HS-5 (cell line): Measurements from ENCODE around the gene SMOC2.
"Not testable (repeated sequence)": the region's sequence is repeated elsewhere in the genome, so short reads cannot be mapped to it uniquely, and the experiment has no call there.

ENCODE experiments used
- DNase-seq: peaks from one replicate; pipeline ENCODE4 v3.0.0-alpha.2; 2012; ENCODE audit warnings: low read depth

The SMOC2 gene

DNA sequence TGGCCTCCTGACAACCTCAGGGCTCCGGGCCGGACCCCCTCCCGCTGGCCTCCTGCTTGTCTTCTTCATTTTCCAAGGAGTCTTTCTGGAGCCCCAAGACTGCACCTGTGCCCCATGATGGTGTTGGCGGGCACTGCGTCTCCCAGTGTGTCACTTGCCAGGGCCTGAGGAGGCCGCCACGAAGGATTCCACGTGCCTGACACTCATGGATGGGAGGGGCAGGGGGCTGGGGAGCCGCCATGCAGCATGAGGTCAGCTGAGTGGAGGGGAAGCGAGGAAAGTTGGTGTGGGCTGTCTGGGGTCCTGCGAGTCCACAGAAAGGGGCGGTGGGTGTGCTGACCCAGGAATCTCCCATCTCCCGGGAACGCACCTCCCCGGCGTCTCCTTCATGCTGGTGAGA lies 165.7 kb downstream of the SMOC2 start:
- DNase-seq: no peak

DNA sequence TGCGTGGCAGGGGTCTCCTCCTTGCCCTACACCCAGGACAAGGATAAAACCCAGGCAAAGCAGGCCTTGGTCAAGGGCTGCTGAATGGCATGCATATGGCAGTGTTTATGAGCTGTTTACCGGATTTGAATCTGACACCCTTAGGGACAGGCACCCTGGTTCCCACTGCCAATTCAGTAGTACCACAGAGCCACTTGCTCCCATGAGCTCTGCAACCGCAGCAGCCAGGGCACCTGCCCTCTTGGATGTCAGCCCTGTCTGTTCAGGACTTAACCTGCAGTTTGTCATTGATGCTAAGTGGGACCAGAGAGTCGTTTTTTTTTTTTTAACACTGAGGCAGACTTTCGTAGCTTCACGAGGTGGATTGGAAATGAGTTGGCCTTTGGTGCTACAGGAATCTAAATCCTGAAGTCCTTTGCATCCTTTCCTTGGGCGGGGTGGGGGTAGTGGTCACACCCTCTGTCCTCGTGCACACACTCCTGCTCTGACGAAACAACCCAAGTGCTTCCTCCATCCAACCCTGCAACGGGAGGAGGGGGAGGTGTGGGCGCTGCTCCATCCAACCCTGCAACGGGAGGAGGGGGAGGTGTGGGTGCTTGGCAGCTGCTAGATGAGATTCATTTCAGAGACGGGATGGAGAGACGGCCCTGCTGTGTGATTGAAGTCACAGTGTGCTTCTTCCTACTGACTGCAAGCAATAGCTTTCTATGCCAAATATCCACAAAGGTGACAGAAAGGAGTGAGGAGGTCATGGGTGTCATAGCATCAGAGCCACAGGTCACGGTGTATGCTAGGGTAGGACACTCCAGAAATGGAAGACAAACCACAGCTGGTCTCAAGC lies 166.5 kb downstream of the SMOC2 start:
- no peak for DNase-seq

DNA sequence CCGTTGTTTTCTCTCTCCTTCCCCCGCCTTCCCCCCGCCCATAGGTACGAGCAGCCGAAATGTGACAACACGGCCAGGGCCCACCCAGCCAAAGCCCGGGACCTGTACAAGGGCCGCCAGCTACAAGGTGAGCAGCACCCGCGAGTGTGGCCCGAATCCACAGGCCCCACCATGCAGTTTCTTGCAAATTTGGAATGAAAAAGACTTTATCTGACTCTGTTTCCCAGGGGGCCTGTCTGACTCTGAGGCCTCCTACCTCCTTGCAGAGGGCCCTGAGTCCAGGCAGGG lies 167.1 kb downstream of the SMOC2 start:
- DNase-seq: no peak

DNA sequence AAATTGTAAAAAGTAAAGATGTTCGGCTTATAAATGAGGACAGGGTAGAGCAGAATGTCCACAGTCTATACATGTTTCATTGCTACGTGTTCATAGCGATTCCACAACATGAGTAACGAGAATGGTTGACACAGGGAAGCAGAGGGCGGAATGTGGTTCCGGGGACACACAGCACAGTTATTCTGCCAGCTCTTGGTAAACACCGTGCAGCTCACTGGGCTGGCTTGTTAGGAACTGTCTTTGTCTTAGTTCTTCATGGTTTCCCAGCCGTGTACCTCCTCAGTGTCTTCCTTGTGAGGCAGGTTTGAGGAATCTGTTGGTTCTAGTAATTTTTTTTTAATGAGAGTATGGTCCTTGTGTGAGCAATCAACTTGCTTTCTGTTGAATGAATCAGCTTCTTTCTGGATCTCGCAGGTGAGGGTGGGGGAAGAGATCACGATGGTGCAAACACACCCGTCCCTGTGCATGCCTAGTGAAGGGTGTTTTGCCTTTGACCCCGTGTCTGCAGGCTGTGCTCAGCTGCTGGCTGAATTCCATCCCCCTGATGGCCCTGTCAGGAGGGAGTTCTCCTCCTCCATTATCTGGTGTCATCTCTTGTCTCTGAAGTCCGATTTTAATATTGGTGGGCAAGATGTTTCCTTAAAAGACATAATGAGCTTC lies 168.2 kb downstream of the SMOC2 start:
- DNase-seq: no peak

DNA sequence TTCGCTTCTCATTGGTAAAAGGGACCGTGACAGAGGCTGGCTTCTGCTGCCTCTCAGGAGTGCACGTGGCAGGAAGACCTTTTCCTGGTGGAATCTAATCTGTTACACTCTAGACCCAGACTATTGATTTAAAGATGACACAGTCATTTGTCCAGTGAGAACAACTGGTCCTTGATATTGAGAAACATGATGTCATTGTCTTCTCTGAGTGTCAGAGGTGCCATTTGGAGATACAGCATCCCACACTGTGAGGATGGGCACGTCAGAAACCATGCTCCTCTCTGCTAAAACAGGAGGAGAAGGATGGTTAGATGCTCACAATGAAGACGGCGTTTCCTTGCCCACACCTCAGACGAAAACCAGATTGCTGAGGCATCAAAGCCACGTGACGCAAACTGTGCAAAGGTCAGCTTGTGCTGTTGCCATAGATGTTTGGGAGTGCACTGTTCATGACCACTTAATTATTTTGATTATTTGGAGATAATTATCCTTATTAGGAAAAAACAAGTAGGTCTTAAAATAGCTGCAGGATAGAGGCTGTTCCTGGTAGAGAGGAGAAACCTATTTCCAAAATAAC lies 169.0 kb downstream of the SMOC2 start:
- no peak for DNase-seq

DNA sequence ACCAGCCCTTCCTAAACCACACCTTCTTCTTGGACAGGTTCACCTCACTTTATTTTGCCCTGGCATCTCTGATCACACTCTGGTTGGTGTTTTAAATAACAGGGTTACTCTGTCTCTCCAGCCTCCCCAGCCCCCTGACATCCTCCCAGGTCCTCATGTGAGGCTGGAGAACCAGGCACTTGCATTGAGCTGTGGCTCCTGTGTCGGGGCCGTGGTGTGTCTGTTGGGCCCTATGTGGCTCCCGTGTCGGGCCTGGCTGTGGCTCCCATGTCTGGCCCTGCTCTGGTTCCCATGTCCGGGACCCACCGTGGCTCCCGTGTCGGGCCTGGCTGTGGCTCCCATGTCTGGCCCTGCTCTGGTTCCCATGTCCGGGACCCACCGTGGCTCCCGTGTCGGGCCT lies 170.0 kb downstream of the SMOC2 start:
- not testable (repeated sequence) for DNase-seq

DNA sequence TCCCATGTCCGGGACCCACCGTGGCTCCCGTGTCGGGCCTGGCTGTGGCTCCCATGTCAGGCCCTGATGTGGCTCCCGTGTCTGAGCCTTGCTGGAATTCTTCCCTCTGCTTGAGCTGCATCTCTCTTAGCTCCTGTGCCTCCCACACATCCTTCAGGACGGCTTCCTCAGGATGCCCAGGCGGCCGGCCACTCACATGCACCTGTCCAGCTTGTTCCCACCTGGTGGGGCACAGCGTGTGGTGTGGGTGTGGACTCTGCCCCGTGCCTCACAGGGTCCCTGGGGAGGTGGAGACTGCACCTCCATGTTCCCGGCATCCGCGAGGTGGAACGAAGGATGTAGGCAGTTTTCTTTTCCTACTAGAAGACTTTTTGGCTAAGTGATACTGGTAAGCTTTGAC lies 170.7 kb downstream of the SMOC2 start:
- no peak for DNase-seq

DNA sequence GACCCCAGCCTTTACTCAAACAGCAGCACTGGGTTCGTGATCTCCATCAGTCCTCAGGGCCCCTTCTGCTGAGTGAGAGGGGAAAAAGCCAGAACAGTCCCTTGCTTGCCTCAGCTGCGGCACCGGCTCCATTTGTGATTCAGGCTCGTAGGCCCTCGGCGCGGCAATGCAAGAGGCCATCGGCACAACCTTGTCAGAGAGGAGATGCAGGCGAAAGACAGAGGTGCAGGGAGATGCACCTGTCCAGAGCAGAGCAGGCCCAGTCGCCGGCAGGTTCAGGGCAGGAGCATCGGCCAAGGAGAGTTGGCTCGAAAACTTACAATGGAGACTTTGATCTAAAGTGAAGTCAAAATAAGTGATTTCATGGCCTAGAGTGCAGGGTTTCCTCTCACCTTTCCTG lies 171.6 kb downstream of the SMOC2 start:
- no peak for DNase-seq

DNA sequence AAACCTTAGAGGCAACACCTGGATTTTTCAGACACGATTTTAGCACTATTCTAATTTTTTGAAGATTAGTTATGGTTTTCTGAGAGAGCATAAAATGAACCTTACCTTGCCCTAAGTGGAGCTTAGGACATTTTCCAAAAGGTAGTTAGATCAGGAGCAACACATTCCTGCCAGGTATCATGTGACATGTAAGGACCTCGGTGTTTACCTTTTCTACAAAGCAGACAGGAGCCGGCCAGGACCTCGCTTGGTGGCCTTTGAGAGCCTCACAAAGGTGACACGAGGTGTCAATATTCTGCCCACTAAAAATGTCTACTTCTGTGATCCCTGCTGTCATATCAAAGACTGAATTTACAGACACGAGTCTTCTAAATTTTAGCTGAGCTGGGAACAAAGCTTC lies 174.9 kb downstream of the SMOC2 start:
- DNase-seq: no peak

DNA sequence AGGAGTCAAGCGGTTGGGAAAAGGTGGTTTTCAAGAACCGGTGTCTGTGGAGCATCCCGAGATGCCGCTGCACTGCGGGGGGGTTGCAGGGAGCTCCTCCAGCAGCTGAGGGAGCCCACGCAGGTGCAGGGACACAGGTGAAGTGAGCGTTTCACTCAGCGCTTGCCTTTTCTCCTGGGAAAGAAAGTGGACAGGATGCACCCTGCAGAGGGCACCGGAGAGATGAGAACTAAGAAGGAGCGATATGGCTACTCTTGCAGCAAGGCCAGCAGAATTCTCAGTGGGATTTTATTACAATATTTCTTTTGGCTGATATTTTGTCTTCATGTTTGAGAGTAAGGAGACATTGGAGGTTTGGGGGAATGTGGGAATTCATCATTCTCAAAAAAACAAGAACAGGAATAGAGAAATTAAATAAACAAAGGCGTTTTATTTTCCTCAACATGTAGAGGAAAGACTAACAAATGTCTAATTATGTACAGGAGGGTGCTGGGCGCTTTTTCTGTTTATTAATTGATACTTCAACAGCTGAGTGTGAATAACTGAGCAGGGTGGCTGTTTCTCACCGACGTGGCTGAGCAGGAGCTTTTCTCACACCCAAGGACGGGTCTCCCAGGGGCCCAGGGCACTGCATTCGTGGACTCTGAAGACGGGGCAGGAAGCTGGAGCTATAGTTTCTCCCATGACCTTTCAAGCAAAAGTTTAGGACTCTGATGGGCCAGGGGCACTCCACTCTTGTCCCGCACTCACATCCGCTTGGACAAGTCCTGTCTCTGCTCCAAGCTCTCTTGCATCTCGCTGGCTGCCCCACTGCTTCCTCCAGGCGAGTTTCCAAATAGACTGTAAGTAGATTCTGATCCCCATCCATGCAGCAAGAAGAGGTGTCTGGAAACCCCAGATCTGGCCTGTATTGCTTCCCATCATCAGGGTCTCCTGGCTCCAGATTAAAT lies 176.1 kb downstream of the SMOC2 start:
- no peak for DNase-seq

DNA sequence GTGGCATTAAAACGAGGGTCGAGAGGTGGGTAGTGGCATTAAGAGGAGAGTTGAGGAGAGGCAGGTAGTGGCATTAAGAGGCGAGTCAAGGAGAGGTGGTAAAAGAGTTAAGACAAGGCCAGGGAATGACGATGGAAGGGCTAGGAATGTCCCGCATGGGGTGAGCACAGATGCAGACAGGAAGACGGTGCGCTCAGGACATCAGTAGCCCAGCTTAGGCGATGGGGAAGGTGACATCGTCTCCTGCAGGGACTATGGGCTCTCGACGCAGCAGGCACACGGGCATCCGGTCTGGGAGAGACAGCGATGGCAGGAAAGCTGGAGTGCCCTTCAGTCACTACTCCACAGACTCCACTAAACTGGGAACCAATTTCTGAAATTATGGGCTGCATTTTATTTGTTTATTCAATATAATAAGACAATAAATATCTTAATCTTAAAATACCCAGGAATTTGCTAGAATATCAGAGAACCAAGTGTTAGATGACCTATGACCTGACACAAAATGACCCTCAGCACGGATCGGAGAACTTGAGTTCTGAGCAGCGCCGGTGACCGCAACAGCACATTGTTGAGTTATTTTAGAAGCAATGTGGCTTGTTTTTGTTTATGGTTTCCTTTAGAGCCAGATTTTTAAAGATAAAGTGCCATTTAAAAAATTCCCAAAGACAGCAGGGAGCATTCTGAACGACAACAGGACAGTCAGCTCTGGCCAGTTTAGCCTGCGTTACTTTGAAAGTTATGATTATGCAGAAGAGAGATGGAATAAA lies 177.7 kb downstream of the SMOC2 start:
- no peak for DNase-seq

DNA sequence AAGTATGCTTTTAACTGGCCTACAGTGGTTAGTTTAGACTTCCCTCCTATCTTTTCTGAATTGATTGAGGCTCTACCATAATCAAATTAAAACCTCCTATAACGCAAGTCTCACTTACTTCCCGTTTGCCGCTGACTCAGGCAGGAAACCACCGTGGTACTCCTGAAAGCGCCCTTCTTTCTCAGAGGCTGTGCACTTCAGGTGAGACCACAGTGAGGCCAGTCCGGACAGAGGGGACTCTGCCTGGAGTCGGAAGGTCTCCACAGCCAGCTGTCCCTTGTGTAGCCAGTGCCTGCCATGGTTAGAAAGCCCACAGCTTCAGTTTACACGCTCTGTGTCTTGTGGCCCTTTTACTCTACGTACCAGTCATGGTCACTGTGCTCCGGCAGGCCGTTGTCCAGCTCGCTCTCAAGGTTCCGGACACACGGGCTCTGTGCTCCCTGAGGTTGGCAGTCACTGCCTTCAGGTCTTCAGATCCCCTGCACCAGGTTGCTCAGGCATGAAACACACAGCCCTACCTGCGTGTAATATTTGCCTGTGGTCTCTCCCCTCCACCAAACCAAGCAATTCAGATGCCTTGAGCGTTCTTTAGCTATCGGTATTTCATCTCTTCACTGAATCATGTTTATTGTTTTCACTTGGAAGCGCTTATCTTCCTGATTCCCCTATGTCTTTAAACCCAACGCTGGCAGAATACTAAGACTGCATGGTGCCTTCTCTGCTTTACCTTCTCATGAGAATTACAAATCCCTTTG lies 178.8 kb downstream of the SMOC2 start:
- no peak for DNase-seq

DNA sequence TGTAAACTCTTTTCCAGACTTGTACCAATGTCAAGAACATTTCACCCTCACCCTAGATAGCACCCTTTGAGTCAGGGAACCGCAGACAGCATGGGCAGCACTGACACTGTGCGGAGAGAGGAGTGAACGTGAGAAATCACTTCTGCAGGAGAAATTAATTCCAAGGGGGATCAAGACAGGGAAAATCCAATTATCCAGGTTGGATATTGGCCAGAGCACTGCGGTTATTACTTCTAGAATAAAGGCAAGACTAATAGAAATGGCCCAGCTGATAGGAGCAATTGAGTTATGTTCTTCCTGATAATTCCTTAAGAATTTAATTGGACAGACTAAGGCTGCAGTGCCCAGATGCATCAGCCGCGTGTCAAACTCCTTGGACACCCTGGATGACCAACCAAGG lies 179.6 kb downstream of the SMOC2 start:
- no peak for DNase-seq

DNA sequence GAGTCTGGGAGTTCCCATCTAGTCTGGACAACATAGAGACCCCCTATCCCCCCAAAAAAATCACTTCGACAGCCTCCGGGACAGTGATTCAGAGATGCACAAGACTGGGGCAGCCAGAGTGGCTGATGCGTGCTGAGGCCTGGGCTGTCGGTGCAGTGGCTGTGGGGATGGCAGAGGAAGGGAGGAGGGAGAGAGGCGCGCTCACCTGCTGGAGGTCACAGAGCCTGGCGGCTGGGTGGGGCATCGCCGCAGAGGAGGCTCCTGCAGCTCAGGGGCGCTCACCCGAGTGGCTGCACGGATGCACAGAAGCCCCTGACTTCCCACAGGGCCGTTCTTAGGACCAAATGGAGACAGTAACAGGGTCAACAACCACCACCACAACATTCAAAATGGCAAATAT lies 182.8 kb downstream of the SMOC2 start:
- no peak for DNase-seq

DNA sequence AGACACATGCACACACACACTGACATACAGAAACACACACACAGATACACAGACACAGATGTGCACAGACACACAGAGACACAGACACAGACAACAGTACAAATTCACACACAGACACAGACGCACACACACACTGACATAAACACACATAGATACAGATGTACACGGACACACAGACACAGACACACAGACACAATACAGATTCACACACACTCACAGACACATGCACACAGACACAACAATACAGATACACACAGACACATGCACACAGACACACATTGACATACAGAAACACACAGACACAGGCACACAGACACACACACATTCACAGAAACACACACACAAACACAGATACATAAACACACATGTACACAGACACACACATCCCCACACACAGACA lies 183.6 kb downstream of the SMOC2 start:
- no peak for DNase-seq

DNA sequence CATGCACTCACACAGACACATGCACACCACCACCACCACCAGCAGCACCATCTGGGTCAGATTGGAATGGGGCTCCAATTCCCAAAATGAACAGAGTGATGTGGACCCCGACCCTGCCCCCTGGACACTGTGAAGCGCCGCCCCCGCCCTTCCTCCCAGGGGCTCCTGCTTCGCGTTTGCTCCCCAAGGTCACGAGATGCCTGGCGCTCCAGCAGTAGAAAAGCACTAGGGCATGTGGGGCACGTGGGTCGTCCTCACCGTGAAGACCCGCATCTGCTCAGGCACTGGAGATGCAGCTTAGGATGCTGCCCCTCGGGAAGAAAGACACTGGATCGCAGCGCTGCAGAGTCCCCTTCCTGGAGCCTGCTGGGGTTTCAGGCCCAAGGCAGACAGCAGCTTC lies 184.0 kb downstream of the SMOC2 start:
- DNase-seq: no peak

DNA sequence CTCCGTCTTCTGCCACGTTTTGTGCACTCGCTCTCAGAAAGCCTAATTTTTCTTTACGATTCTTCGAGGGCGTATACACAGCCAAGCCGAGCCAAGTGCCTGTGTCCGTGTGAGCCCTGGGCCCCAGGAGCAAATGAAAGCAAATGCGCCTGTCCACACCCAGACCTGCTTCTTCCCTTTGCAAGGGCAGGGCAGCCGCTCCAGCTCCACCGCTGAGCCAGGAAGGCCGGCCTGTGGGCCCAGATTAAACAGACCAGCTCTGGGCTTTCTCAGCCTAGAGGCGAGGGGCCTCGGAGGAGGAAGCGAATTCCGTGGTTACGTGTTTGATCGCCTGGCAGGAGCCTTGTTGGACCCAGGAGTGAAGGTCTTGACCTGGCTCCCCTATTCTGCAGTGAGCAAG lies 184.6 kb downstream of the SMOC2 start:
- DNase-seq: no peak

DNA sequence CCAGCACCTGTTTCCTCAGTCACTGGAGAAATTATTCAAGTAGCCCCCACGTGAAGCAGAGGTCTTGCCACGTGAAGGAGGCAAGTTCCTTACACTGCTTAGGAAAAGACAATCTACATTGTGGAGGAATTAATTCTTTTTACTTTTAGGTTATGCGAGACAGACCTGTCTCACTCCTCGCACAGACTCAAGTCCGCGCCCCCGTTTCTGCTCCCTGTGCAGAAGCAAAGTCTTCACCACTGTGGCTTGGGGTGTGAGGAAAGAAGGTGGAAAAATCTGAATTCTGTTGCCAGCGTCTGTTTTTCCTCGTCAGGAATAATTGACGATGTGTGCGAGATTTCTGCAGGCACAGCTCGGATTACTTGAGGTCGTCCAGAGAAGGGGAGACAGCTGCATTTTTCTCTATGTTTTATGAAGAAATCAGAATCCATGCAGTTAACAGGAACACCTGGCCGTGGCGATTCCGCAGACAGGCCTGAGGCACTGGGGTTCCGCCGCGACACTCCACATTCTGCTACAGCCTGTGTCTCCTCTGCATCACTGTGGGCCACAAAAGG lies 185.1 kb downstream of the SMOC2 start:
- no peak for DNase-seq

DNA sequence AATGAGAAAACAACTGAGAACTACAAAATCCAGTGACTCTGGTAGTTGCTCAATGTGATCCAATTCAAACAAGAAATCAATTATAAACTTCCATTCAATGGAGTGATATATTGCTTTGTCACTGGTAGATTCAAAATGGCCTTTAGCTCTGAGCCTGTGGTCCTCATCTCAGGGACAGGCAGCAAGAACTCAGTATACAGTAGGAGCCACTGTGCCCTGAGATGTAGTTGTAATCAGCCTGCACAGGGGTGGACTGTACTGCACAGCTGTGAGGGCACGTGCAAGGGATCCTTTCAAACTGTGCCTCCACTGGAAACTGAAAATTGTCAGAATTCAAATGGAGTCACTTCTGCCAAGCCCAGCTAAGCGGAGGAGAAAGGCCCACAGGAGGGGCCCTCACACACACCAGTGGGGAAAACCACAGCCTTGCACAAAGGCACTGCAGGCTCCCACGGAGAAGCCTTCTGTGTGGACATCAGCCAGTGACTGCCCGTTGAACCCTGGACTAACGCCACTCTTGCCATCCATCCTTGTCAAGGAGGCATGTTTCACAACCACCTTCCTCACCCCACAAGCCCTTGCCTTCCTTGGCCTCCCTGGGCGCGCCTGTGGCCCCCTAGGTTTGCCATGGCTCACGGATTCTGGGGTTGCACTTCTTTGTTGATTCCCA lies 186.7 kb downstream of the SMOC2 start:
- DNase-seq: no peak

DNA sequence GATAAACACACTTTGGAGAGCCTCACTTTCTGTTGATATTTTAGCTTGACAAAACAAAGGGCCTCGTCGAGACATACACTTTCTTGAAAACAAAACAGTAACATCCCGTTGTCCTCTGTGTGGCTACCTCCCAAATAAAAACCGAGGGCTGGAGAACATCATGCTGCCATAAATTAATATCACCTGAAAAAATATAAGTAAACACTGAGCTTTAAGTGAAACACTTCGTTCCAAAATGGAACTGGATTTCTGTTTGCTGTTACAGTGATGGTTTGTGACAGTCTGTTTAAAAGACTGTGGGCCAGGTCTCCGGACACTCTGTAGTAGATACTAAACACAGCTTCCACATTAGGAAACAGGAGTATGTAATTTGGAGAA lies 187.2 kb downstream of the SMOC2 start:
- no peak for DNase-seq
